CD4-positive, alpha-beta T cell treated with Interleukin-15 for 4 hours (primary cell): ENCODE data around the gene CDK19.
"Not testable (repeated sequence)": the region's sequence is repeated elsewhere in the genome, so short reads cannot be mapped to it uniquely, and the experiment has no call there.

Source experiments
- DNase-seq: peaks from one replicate; pipeline ENCODE4 v3.0.0-alpha.2; 2020; ENCODE audit warnings: low spot score

The CDK19 gene

DNA sequence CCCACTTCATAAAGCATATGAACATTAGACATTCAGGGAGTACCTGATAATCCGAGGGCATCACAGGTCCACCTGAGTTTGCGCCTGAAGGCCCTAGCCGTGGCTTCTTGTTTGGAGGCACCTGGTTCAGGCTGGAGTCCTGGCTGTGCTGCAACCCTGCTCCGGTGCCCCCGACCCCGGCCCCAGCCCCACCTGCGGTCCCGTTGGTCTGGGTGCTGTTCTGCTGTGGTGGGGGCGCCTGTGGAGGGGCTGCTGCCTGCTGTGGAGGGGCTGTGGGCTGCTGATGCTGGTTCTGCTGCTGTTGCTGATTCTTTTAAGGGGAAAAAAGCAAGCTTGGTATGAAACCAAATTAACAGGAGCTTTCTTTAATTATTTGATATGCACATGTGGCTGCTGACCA is 194.2 kb downstream of the CDK19 start:
- no peak for DNase-seq

DNA sequence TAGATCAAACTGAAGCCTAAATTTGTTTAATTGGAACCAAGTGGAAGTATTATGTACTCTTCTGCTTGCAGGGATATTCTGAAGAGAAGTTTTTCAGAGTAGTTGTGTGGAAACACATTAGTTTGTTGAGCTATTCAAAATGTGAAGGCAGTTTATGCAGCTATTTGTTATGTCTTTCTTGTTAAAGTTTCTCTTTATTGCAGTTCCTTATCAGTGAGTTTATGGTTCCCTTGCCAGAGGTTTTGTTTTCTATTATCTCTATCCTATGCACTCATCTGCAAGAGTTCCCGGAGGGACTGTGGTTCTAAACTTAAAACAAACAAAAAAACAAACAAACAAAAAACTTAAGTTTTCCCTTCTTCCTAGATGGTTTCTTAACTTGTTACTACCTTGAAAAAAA is 195.2 kb downstream of the CDK19 start:
- DNase-seq = no peak

DNA sequence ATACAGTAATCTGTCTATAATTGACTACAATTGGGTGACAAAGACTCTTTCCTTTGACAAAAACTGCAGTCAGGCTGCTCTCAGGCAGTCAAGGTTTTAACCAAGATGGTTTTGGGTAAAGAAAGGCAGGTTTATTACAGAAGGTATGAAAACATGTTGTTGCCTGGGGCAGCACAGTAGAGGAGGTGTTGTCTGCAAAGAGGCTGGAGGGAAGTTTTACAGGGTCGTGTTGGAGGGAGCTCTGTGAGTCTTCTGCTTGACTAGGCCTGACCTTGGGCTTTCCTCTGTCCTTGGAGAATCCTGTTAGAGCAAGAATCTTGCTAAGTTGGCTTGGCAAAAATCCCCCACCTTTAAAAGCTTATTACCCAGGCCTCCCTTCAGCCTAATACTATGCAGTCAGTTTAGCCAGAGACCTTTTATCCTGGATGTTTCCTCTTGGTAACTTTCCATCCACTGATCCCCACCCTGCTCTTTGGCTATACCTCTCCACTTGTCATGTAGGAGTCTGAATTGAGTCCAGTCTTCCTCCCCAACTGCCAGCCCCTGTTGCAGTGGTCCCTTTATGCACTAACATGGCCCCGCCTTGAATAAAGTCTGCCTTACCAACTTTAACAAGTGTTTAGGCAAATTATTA is 195.9 kb downstream of the CDK19 start:
- no peak for DNase-seq

DNA sequence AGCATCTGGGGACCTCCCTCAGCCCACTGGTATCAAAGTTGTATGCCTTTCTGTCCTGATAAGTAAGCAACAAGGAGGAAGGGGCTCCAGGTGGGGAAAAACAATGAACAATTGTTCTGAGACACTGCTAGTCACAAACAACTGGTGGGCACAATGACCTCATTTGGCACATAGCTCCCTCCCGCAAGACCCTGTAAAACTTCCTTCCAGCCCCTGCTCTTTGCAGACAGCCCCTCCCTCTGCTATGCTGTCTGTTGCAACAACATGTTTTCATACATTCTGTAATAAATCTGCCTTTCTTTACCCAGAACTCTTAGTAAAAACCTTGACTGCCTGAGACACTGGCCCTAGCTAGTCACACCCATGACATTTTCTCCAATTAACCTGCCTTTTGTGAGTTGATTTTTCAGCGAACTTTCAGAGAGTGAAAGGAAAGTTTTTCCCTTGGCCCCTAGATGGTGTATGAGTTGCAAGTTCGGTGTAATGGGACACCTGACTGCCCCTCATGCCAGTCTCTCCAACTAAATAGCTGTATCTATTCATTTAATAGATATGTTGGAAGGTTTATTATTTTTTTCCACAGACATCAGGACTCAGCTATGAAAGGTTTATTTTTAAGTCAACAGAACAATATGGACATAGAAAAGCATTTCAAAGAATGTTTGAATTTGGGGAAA is 196.5 kb downstream of the CDK19 start:
- no peak for DNase-seq

DNA sequence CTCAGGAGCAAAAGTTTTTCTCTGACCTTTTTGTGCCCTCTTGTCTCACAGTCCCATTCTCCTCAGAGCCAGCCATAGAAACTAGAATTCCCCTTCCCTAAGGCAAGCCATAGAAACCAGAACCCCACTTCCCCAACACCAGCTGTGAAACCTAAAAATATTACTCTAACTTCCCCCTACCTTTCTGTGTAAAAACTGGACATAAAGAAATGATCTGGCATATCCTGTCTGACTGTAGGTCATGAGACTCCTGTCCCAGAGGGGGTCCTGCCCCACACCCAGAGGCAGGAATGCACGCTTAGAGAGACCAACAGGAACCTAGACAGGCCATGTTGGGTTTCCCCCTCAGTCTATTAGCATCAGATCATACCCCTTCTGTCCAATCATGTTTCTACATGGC is 198.2 kb downstream of the CDK19 start:
- no peak for DNase-seq

DNA sequence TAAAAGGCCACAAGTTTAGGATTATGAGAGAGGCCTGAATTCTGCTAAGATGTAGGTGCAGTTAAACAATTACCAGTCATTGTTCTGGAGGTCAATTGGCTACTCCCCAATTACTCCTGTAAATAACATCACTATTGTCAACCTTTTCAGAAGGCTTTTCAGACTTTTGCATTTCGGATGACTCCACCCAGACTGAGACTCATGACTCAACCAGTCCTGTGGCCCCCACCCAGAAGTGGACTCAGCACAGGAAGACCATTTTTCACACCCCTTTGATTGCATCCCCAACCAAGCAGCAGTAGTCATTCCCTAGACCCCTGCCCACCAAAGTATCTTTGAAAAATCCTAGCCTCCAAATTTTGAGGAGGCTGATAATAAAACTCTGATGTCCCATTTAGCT is 199.5 kb downstream of the CDK19 start:
- DNase-seq = no peak

DNA sequence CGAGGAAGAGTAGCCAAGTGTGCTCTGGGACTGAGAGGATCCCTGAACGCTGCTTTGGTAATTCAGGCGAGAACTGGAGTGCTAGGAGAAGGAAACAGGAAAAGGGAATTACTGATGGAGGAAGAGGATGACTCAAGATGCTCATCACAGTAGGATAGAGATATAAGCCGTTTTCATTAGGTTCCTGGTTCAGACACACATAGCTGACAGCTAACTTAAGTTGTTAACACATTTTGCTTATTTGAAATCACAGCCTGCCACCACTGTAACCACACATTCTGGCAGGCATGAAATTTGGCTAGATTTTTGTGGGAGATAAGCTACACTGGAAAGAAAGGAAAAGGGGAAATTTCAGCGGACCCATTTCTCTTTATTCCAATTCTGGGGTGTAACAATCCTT is 200.7 kb downstream of the CDK19 start:
- no peak for DNase-seq

DNA sequence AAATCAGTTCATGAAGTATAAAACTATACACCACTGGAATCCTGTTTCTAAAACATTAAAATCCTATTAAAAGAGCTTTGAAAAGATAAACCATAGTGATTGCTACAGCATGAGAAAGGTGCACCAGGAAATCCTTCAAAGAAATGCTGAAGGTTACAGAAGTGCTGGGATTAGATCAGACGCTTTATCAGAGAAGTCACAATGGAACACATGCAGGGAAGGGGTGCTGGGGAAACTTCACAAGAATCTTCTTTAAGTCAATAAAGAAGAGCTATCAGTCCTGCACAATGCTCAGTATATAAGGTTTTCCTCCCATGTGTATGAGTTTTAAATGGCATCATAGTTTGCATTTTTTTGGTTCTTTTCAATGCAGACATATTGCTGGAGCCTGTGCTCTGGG is 201.2 kb downstream of the CDK19 start:
- DNase-seq = no peak

DNA sequence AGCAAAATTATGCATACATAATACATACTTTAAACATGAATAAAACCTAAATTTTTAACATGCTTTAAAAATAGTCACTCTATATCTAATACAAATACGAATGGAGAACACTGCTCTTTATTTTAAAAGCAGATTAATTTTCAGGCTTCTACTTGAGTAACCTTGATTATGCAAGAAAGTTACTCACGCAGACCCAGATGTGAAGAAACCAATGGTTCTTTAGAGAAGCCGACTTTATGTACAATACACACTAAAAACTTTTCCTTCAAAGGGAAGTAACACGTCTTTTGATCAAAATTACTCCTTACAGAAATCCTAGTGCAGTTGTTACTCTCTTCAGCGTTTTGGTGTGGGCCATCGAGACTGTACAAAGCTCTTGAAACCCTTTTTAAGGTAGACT is 201.9 kb downstream of the CDK19 start:
- DNase-seq = no peak

DNA sequence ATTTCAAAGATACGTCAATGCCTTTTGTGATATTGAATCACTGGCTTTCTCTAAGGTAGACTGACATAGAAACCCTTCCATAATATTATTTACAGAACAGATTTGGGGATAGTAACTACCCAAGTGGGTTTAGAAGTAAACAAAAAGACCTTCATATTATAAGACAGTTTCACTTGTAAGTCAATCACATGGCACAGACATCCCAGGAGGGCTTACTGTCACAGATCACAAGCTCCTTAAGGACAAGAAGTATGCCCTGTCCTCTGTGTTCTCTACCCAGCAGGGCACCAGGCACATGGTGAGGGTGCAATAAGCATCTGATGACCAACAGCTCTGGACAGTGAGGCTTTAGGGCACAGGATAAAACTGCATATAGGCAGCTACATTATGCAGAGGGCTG is 203.0 kb downstream of the CDK19 start:
- DNase-seq = no peak

DNA sequence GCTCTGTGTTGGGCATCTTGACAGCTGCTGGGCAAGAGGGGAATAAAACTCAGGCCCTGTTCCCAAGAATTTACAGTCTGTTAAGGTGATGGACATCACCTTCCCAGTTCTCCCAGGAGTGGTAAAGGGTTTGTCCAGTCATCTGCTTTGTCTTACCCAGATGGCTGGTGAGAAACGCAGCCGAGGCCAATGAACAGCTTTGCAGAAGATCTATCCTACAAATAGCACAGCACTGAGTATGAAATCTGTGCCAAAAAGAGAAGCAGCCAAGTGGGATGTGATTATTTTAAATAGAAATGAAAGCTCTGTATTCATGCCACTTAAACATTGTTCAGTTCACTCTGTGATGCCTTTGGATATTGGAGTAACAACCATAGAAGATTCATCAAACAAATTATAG is 206.2 kb downstream of the CDK19 start:
- DNase-seq = no peak

DNA sequence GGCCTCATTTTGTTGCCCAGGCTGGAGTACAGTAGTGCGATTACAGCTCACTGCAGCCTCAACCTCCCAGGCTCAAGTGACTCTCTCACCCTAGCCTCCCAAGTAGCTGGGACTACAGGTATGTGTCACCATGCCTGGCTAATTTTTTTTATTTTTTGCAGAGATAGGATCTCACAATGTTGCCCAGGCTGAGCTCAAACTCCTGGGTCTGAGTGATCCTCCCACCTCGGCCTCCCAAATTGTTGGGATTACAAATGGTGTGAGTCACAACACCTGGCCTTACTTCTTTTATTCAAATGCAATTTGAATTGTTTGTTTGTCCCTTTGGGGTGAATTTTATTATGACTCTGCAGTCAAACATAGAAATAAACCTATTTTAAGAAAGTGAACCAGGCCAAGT is 207.1 kb downstream of the CDK19 start:
- DNase-seq = no peak

DNA sequence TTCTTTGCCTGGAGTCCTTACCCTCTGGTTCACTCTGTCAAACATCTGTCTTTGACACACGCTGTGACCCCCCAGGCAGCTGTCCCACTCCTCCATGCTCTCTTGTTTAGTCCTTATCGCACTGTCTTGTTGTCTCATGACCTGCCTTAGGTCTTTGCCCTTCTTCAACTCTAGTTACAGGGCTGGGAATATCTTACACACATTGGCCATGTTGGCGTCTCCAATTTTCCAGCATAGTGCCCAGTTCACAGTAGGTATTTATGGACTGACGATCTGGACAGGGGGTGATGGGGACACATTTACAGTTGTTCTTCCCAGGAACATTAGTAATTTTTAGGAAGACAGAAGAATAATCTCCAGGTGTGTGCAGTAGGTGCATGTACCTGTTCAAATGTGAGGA is 209.1 kb downstream of the CDK19 start:
- DNase-seq = no peak

DNA sequence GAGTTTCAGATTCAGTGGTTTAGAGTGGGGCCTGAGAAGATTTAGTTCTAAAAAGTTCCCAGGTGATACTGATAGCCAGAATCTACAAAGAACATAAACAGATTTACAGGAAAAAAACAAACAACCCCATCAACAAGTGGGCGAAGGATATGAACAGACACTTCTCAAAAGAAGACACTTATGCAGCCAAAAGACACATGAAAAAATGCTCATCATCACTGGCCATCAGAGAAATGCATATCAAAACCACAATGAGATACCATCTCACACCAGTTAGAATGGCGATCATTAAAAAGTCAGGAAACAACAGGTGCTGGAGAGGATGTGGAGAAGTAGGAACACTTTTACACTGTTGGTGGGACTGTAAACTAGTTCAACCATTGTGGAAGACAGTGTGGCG is 214.6 kb downstream of the CDK19 start:
- DNase-seq = not testable (repeated sequence)

DNA sequence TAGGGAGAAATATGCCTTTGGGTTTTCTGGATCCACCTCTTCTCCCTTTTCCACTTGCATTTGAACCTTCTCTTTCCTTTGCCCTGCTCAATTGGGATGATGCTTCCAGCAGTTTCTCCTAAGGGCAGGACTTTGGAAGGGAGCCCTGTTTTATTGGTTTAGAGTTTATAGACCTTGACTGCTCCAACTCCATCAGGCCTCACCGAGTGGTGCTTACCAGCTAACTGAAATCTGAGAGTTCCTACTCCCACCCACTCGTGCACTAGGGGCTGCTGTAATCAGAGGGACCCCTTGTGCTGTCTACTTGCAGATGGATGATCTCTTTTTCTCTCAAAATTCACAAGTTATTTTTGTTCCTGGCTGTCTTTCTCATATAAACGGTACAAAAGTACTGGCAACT is 217.5 kb downstream of the CDK19 start:
- DNase-seq = no peak

DNA sequence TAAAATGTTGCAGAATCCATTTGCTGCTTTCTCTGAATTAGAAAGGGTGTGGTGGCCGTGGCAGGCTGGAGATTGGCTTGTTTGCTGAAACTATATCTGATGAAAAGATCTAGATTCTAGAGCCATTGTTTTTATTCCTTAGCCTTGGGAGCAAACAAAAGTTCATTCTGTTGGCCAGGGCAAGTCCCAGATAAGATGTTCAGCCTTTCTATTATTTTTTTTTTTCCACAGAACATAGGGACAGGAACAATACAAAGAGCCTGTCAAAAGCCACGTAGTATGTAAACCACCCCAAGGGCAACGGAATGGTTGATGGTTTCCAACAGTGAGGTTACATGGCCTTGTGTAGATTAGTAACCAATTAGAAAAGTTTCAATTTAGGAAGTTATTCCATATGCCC is 218.9 kb downstream of the CDK19 start:
- DNase-seq = no peak

DNA sequence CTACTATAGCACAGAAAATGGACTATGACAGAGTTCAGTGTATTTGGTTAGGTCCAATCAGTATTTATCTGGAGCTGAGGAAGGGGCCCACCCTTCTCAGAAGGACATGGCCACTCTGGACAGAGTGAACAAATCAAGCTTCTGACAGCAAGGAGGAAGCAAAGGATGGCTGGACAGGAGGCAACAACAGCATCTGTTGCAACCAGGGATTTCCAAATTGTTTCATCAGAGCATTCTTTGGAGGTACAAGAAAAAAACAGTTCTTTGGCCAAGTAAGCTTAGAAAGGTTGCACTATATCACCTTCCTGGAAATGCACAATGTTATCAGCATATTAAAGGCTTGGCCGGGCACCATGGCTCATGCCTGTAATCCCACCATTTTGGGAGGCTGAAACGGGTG is 220.2 kb downstream of the CDK19 start:
- DNase-seq = no peak

DNA sequence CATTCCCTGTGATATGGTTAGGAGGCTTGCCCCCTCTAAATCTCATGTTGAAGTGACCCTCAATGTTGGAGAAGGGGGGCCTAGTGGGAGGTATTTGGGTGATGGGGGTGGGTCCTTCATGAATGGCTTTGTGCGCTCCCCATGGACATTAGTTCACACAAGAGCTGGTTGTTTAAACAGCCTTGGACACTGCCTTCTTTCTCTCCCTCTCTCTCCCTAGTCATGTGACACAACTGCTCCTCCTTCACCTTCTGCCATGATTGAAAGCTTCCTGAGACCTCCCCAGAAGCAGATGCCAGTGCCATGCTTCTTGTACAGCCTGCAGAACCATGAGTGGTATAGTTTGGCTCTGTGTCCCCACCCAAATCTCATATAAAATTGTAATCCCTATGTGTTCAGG is 221.6 kb downstream of the CDK19 start:
- no peak for DNase-seq

DNA sequence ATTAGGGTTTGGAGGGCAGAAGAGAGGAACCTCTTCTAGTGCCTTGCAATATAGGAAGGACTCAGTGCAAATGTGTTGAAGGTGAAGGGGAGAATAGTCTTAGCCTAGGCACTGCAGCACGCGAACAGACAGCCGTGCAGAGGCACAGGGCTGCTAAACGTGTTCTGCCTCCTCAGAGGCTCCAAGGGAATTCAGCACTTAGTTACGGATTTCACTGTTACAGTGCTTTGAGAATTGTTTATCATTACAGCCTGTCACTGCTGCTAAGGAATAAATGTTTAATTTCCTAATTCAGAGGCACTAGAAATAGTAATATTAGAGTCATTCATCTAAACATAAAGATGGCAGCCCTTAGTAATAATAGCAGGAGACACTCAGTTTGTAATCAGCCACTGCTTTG is 222.5 kb downstream of the CDK19 start:
- no peak for DNase-seq

DNA sequence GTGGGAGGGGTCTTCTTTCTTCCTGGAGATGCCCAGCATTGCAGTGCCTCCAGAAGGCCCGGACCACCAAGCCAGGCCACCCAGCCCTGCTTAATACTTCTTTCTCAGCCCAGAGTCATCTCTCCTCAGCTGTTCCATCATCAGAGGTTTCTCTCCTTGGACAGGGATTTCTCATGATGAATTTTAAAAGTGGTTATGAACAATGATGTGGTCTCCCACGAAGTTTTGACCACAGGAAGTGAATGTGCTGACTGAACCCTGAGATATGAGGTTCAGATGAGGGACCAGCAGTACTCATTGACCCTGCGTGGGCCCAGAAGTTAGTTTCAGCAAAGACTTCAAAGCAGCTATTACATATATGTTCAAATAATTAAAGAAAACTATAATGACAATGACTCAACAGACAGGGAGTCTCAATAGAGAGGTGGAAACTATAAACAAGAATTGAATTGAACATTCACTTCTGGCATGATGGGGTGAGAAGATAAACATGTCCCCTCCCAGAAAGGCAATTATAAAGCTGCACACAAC is 224.4 kb downstream of the CDK19 start:
- no peak for DNase-seq

DNA sequence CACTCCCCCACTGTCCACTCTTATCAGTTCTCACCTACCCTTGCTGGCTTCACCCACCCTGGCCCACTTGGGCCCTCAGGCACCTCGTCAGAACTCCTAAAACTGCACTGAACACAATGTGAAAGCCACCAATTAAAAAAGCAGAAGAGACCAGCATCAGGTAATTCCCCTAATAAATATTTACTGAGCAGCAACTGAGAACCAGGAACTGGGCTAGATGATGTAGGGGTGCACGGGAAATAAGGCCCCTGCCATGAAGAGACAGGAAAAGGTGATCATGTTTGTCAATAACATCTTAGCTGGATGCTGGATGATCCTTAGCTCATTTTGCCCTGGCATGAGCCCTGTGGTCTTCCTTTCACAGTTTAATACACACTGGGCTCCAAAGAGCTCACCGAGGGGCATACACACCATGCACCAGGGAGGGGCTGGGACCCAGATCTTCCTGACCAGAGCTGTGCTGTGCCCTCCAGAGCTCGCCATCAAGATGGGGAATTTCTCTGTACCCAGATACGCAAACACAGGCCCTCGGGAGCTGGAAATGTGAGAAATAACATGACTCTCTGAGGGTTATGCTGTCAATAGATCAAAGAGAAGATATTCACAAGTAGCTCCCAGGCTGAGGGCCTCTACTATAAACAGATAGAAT is 225.3 kb downstream of the CDK19 start:
- no peak for DNase-seq

DNA sequence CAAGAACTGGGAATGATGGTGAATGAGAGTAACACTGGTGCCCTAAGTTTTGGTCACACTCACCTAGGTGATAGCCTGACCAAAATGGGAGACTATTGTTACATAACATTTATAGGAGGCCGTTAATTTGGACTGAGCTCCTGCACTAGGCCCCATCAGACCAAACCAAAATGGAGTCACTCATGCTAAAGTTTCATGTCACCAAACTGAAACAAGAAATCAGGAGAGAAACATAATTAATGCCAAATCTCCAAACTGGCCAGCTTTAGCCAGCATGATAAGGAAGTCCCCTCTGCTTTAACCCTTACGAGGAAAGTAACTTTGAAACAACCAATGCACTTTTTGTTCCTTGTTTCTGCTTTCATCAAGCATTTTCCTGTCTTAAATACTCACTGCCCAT is 227.9 kb downstream of the CDK19 start:
- DNase-seq = no peak

DNA sequence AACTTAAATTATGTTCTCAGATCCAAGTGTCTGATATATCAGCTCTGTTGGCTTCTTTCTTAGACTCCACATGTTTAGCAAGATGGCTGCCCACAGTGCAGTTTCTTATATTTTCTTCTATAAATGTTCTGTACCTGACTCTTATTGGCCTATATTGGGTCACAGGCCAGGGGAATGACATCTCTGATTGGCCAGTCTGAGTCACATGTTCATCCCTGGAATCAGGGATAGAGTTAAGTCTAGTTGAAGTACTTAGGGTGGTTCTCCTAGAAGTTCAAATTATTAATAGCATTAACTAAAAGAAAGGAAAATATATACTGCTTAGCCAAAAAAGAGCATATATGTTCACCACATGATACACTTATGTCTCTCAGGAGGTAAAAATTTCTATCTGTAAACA is 233.6 kb downstream of the CDK19 start:
- DNase-seq = no peak
